ENCODE data around the gene FIBCD1. TPM values are rescaled to one million over a fixed set of nuclear protein-coding genes. Genes with fewer than 3 reads are reported as not detected.

Gene FIBCD1
- total RNA-seq, 1 experiment from 2014 or later, result 0.26 TPM

DNA sequence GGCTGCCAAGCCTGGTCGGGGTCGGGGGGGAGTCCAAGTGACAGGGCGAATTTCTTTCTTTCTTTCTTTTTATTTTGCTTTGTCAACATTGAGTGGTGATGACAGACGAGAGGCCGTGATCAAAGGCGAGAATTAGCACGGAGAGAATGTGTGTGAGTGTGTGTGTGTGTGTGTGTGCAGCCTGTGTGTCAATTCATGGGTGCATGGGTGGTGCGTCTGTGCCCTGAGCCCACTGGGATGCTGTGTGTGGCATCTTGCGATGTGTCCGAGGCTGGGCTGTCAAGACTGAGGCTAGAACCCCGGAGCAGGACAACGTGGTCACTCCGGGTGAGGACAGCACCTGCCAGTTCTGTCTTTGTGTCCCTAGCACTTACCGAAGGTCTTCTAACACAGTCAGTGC lies 4.7 kb upstream of the FIBCD1 start:
- in situ Hi-C loops (cut with HindIII; ENCODE audit: low pct_unique_long_range_greater_than_20kb, low sequenced_read_pairs), result no loop called here
- DNase-seq (ENCODE audit: low read depth, low spot score), result no peak

DNA sequence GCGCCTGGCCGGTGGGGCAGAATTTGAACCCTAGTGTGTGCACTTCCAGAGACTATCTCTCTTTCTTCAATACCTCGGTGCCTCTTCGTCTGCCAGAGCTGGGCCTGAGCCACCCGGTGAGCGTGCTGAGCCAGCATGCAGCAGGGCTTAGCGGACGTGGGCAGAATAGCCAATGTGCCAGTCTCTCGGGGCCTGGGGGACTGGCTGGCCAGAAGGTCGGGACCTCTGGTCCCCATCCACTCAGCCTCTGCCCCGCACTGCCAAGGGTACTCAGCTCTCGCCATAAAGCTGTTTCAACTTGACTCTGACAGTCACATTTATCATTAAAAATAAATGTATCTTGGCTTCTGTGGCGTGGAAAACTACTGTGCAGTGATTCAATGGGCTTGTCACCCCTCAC lies 4.2 kb upstream of the FIBCD1 start:
- no peak for DNase-seq (ENCODE audit: low read depth, low spot score)
- in situ Hi-C loops (cut with HindIII; ENCODE audit: low pct_unique_long_range_greater_than_20kb, low sequenced_read_pairs), result no loop called here

DNA sequence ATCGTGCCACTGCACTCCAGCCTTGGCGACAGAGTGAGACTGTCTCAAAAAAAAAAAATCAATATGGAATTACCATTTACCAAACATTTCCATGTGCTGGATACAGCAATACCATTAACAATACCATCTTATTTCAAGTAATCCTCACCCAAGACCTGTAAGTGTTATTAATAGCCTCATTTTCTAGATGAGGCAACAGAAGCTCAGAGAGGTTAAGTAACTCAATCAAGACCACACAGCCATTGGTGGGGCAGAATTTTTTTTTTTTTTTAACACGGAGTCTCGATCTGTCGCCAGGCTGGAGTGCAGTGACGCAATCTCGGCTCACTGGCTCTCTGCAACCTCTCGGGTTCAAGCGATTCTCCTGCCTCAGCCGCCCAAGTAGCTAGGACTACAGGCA lies 3.6 kb upstream of the FIBCD1 start:
- DNase-seq (ENCODE audit: low read depth, low spot score), result no peak
- in situ Hi-C loops (cut with HindIII; ENCODE audit: low pct_unique_long_range_greater_than_20kb, low sequenced_read_pairs), result no loop called here

DNA sequence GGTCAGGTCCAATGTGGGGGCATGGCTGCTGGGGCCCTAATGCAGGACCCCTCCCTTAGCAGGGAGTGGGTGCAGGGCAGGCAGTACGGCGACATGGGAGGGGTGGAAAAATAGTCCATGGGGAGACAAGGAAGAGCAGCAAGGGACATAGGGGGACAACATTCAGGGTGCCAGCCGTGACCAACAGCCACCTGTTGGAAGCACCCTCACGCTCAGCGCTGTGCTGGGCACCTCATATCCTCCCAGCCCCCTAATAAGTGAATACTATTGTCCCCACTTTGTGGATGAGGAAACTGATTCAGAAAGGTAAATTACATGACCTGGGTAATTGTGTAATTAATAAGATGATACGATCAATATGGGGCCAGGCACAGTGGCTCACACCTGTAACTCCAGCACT lies 3.0 kb upstream of the FIBCD1 start:
- no peak for DNase-seq (ENCODE audit: low read depth, low spot score)
- in situ Hi-C loops (cut with HindIII; ENCODE audit: low pct_unique_long_range_greater_than_20kb, low sequenced_read_pairs), result no loop called here

DNA sequence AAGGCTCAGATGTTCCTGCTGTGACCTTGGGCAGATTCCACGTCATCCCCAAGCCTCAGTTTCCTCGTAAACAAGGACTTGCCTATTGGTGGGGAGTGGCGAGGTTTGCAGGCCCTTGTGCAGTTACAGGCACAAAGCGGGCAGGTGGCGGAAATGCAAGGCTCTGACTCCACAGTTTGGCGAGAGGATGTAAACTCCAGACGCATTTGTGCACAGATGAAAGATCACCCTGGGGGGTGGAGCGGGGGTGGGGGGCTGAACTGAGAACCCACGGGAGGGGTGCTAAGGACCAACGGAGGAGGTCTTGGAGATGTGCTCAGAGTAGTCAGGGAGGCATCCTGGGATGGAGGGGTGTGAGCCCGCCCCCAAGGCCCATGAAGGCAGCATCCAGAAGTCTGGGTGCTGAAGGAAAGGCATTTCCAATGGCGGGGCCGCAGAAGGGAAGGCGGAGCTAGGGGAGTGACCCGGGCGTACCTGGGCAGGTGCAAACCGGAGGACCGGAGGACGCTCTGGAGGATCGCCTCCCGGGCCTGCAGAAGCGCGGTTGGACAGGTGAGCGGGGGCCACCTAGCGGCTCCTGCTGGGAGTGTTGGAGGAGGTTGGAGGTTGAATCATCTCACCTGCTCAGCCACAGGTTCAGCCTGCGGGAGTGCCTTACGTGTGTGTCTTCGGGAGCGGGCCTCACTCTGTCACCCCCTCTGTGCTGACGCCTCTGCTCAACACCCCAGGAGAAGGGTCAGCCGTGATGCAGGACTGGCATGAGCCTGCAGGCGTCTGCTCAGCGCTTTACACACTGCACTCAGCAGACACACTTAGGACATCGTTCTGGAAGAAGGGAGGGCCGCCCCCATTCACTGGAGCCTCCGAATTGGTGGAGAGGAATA lies 1.9 kb upstream of the FIBCD1 start:
- in situ Hi-C loops (cut with HindIII; ENCODE audit: low pct_unique_long_range_greater_than_20kb, low sequenced_read_pairs), result no loop called here
- peak; percentile 63 for DNase-seq (ENCODE audit: low read depth, low spot score)

DNA sequence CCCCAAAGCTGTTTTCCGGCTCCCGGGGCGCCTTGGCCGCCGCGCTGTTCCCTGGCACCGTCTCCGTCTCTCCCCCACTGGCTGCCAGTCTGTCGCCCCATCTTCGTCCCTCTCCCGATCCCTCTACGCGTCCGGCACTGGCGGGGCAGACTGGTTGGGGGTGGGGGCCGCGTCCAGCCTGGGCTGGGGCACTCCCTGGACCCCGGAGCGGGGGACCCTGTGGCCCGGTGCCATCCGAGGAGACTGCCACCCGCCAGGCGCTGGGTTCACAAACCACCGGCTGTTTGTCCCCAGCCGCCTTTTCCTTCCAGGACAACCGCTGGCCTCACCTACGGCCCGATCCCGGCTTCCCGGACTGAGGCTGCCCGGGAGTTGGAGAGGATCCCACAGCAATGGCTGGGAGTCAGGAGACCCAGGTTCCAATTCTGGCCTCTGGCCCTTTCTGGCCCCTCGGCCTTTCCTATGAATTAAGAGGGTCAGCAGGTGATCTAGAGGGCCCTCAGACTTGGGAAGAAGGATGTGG lies 1.0 kb upstream of the FIBCD1 start:
- no peak for DNase-seq (ENCODE audit: low read depth, low spot score)
- in situ Hi-C loops (cut with HindIII; ENCODE audit: low pct_unique_long_range_greater_than_20kb, low sequenced_read_pairs), result no loop called here

DNA sequence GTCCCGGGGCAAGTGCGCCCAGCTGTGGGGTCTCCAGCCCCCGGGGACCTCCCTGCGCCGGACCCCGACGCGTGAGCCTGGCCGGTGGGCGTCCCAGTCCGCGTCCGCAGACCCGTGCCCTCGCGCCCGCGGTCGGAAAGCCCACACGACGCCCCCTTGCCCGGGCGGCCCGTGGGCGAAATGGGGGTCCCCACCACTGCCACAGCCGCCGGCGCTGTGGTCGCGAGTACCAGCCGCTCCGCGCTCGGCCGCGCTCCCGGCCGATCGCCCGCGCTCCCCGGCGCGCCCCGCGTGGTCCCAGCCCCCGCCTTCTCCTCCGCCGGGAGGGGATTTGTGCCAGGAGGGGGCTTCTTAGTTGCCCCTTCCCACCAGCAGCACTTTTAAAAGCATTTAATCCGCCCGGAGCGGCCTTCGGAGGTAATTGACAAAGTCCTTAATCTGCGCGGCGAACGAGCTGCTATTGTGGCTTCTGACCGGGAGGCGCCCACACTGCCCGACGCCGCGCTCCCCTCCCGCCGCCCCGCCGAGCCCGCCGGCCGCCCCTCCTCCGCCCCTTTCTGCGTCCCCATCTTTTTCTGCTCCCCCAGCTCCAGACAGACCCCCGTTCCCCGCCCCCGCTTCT lies 469 bp upstream of the FIBCD1 start:
- no peak for DNase-seq (ENCODE audit: low read depth, low spot score)
- in situ Hi-C loops (cut with HindIII; ENCODE audit: low pct_unique_long_range_greater_than_20kb, low sequenced_read_pairs), result no loop called here

DNA sequence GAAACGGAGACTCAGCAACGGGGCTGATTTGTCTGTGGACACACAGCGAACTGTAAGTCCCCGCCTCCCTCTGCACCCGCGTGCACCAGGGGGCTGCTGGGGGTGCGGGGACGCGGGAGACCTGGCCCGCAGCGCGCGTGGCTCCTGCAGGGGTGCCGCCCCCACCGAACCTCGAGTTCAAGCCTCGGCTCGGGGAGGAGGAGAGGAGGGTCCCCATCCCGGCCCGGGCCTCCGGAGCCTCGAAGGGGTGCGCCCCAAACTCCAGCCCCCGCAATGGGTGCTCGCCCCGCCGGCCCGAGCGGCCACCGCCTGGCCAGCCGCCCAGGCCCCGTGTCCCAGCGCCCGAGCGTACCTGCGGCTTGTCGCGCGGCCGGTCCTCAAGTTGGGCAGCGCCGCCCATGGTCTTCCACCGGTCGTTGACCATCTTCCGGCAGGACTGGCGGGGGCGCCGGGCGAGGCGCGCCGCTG lies 829 bp downstream of the FIBCD1 start:
- no peak for DNase-seq (ENCODE audit: low read depth, low spot score)
- in situ Hi-C loops (cut with HindIII; ENCODE audit: low pct_unique_long_range_greater_than_20kb, low sequenced_read_pairs), result no loop called here

DNA sequence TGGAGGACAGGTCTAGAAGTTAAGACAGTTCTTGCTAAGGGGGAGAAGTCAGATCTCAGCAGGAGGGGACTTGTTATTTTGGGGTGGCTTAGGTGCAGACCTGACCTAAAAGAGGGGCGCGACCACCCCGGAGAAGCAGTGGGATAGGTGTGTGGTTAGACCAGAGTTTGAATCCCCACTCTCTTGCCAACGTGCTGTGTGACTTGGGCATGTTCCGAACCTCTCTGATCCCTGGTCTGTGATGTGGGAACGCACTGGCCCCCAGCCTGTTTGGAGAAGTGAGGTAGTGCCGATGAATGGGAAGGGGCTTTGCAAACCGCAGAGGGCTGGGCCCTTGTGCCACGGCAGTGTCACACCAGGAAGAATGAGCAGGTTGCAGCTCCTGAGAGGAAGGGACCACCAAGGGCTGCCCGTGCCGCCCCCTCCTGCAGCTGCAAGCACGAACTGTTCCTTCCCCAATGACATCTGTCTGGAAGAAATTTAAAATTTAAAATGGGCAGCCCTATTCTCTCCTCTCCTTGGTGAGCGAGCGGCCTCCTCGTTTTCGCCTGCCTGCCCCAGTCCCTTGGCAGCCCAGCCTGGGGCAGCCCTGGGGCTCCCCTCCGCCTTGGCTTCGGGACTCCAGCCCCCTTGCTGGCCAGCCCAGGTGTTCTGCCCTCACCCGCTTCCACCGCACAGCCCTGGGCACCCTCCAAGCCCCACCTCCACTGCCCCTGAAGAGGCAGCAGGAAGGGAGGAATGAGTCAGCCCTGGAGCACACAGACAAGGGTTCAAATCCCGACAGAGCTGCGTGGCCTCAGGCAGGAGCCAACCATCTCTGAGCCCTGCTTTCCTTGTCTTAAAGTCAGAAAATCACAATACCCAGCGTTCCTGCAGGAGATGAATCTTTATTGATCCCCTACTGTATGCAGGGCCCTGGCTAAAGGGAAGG lies 1.6 kb downstream of the FIBCD1 start:
- in situ Hi-C loops (cut with HindIII; ENCODE audit: low pct_unique_long_range_greater_than_20kb, low sequenced_read_pairs), result no loop called here
- DNase-seq (ENCODE audit: low read depth, low spot score), result no peak

DNA sequence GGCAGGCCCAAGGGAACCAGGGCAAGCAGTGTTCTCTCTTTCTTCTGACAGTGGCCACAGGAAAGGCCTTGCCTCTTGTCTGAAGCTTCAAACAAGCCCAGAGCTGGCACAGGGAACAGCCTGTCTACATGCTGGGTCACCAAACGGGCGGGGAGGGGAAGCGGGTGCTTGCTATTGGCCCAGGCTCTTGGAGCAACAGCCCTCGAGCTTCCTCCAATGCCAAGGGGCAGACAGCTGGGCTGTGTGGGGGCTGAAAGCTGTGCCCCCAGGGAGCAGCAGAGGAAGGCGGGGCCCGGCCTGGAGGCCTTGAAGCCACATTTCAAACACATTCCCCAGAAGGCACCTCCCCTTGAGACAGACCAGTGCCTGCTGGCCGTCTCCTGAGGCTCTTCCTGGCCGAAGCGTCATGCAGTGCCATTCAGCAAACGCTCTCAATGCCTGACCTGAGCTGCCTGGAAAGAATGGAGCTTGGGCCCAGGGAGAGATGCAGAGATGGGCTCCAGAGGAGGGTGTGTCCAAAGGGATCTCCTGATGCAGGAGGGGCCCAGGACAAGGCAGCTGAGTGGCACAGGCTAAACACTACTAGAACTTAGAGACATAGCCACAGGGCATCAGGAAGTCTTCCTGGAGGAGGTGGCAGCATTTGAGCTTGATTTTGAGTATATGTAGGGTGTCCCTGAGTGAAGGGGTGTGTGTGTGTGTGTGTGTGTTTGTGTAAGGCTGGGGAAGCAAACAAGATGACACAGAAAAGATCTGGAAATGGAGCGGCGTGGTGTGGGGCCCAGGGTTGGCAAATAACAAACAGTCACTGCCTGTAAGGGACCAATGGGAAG lies 2.5 kb downstream of the FIBCD1 start:
- DNase-seq (ENCODE audit: low read depth, low spot score), result peak; percentile 33
- in situ Hi-C loops (cut with HindIII; ENCODE audit: low pct_unique_long_range_greater_than_20kb, low sequenced_read_pairs), result no loop called here

DNA sequence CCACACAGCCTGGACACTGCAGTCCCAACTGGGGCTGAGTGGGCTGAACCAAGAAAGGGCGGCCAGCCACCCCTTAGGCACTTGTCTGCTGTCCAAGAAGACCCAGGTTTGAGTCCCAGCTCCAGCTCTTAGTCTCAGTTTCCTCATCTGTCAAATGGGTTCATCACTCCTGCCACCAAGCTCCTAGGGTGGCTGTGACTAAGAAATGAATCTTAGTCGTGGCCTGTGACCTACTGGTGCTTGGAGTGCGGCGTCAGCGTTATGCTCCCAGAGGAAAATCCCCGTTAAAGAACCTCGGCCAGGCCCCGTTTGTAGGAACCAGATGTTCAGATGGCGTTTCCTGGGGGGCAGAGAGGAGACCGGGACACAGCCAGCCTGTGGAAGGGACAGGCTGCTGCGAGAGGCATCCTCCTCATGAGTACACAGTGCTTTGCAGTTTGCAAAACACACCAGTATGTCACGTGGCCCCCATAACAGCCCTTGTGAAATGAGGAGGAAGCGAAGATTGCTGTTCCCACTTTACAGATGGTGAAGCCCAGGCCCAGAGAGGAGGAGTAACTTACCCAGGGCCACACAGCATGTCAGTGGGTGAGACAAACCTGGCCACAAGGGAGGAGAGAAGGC lies 3.3 kb downstream of the FIBCD1 start:
- in situ Hi-C loops (cut with HindIII; ENCODE audit: low pct_unique_long_range_greater_than_20kb, low sequenced_read_pairs), result no loop called here
- no peak for DNase-seq (ENCODE audit: low read depth, low spot score)

DNA sequence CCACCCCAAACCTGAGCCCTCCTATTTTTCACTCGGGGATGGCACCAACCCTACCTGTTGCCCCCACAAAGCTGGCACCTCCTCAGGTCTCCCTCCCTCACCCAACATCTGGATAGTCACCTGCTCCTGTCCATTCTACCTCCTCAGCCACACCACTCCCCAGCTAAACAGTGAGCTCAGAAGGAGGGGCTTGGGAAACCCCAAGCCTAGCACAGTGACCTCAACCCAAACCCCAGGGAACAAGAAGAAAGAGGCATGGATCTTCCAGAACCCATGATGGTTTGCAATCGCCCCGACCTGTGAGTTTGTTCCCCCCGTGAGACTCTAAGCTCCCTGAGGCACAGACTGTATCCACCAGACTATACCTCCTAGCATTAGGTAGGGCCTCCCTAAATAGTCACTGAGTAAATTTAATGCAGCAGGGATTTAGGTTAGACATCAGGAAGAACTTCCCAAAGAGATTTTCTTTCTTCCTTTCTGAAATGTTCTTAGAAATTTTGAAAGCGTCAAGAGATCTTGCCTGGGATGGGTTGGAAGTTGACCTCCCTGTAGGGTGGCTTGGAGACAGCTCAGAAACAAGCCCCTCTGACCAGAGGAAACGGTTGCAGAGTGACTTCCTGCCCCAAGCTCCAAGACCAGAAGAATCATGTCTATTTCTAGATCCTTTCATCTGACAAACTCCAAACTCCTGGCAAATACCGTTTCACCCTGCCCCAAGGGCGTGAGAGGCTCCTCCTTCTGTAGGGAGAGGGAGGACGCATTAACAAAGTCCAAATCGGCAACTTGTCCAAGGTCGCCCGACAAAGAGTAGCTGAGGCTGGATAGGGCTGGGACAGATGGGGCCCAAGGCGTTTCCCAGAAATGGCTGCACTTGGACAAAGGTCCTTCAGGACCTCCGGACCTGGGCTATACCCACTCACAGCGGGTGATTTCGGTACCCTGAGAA lies 4.1 kb downstream of the FIBCD1 start:
- DNase-seq (ENCODE audit: low read depth, low spot score), result no peak
- in situ Hi-C loops (cut with HindIII; ENCODE audit: low pct_unique_long_range_greater_than_20kb, low sequenced_read_pairs), result no loop called here

DNA sequence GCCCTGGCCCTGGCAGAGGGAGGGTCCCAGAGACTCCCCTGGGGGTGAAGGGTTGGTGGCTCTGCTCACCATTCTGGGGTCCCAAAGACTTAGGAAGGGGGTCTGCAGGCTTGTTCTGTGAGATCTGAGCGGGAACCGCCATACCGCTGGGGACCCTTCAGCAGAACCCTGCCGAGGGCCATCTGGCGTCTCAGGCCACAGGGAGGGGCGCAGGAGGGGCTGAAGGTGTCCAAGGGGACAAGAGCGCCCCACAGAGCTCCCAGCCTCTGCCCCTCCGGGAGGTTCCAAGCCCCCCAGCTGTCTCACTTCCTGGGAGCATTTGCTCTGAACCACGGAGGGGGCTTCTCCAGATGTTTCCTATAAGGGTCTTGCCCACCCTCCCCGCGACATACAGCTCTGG lies 4.8 kb downstream of the FIBCD1 start:
- no peak for DNase-seq (ENCODE audit: low read depth, low spot score)
- in situ Hi-C loops (cut with HindIII; ENCODE audit: low pct_unique_long_range_greater_than_20kb, low sequenced_read_pairs), result no loop called here

DNA sequence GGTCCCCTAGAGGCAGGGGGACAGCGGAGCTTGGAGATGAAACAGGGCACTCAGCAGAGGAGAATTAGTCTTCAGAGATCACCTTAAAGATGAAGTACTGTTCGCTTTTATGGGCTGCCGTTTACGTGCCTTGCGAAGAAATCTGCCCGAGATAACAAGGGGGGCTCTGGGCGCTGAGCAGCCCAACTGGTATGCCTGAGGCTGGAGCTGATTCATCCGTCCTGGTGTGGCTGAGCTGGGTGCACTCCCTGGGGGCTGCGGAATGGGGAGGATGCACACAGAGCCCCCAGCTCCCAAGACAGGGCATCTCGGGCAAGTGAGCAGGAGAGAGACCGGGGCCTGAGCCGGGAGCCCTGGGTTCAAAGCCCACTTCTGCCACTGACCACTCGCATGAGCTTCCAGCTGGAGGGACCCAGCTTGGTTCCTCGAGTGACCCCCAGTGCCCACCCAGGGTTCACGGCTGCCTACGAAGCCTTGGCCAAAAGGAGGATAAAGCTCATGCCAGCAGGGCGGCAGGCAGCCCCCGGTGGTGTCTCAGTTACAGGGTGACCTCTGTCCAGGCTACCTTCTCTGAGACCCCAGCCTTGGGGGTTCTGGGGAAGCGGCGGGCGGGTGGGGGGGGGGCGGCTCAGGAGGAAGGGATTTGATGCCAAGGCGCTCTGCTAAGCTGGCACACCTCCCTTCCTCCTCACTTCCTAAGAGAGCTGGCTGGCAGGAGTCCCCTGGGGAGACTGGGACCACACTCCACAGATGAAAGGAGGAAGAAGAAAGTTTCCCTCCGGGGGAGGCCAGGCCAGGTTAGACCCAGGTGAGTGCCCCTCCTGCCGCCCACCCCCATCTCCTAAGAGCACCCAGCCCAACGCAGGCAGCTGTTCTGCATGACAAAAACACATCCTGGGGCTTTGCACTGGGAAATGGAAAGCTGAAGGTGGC lies 5.7 kb downstream of the FIBCD1 start:
- DNase-seq (ENCODE audit: low read depth, low spot score), result no peak

More for the DNA sequence above, 5.7 kb downstream of the FIBCD1 start:
- in situ Hi-C loops (cut with HindIII; ENCODE audit: low pct_unique_long_range_greater_than_20kb, low sequenced_read_pairs), result no loop called here
